OCI-LY7 (cell line): ENCODE measurements around the gene LACTB. TPM values are rescaled to one million over a fixed set of nuclear protein-coding genes. Genes with fewer than 3 reads are reported as not detected.

ENCODE experiments used
- BruUV-seq: library from RNA; stranded (reverse); fragments of 400-500 nt; replicated peaks from 2 replicates; lab custom pipeline; 2021; lab: Mats Ljungman, UMichigan
- CTCF ChIA-PET: fragments of 300-600 bp; sonication (Branson Sonifier 250); formaldehyde crosslinking; loops from one replicate; lab custom pipeline; 2022; ENCODE audit warnings: antibody characterized with exemption; ENCODE audit not compliant: unreplicated experiment; lab: Charles Lee
- POLR2A ChIA-PET: fragments of 300-600 bp; sonication (Branson Sonifier 250); formaldehyde crosslinking; loops from one replicate; lab custom pipeline; 2022; ENCODE audit warnings: antibody characterized with exemption; lab: Charles Lee
- DNase-seq: peaks from one replicate; pipeline ENCODE4 v3.0.0-alpha.2; 2015; ENCODE audit warnings: low spot score
- H2AFZ ChIP-seq: fragments of 200-600 bp; sonication (generic), shearing (Covaris generic); 2 replicates; pipeline ENCODE4 v1.6.1; 2014; ENCODE audit warnings: mild to moderate bottlenecking, antibody characterized with exemption, low read length, moderate library complexity
- H3K27ac ChIP-seq: fragments of 200-600 bp; sonication (generic); 2 replicates; pipeline ENCODE4 v1.5.1; 2014; ENCODE audit warnings: mixed run types, low read depth, mild to moderate bottlenecking, moderate library complexity, low read length, inconsistent platforms; ENCODE audit not compliant: poor library complexity, severe bottlenecking
- H3K36me3 ChIP-seq: fragments of 200-600 bp; sonication (generic); 2 replicates; pipeline ENCODE4 v1.6.1; 2014; ENCODE audit warnings: mild to moderate bottlenecking, antibody characterized with exemption, low read length, moderate library complexity, mixed read lengths; ENCODE audit not compliant: insufficient read depth
- H3K4me1 ChIP-seq: fragments of 200-600 bp; sonication (generic); 2 replicates; pipeline ENCODE4 v1.5.1; 2014; ENCODE audit warnings: mild to moderate bottlenecking, low read length; ENCODE audit not compliant: insufficient read depth, poor library complexity, severe bottlenecking
- H3K4me2 ChIP-seq: fragments of 200-600 bp; sonication (generic); 2 replicates; pipeline ENCODE4 v1.6.1; 2014; ENCODE audit warnings: mild to moderate bottlenecking, low read length
- H3K4me3 ChIP-seq: fragments of 200-600 bp; sonication (generic); 2 replicates; pipeline ENCODE4 v1.5.1; 2014; ENCODE audit warnings: mild to moderate bottlenecking, low read depth, low read length; ENCODE audit not compliant: poor library complexity, severe bottlenecking
- H3K79me2 ChIP-seq: fragments of 200-600 bp; sonication (generic); 2 replicates; pipeline ENCODE4 v1.6.1; 2016; ENCODE audit warnings: low read depth, mild to moderate bottlenecking, low read length, moderate library complexity, mixed read lengths; ENCODE audit not compliant: insufficient read depth
- H3K9me2 ChIP-seq: fragments of 200-600 bp; sonication (generic); 2 replicates; pipeline ENCODE4 v1.6.1; 2016; ENCODE audit warnings: mild to moderate bottlenecking, low read length, mixed read lengths; ENCODE audit not compliant: insufficient read depth
- H3K9me3 ChIP-seq: fragments of 200-600 bp; sonication (generic); 2 replicates; pipeline ENCODE4 v1.6.1; 2014; ENCODE audit warnings: mild to moderate bottlenecking, mixed run types, low read length, mixed read lengths
- H4K20me1 ChIP-seq: fragments of 200-600 bp; sonication (generic); 2 replicates; pipeline ENCODE4 v1.6.1; 2014; ENCODE audit warnings: mild to moderate bottlenecking, antibody characterized with exemption, low read length, moderate library complexity, mixed read lengths; ENCODE audit not compliant: insufficient read depth
- CTCF ChIP-seq: fragments of 200-600 bp; sonication (generic); conservative IDR thresholded peaks from 2 replicates; pipeline ENCODE4 v1.5.1; 2014; ENCODE audit warnings: mild to moderate bottlenecking, antibody characterized with exemption, low read length, moderate library complexity, mixed read lengths
- EZH2phosphoT487 ChIP-seq: fragments of 200-600 bp; sonication (generic); IDR thresholded peaks from 2 replicates; pipeline ENCODE4 v1.6.1; 2018; ENCODE audit warnings: low read depth, borderline replicate concordance, mild to moderate bottlenecking, mixed run types, antibody characterized with exemption, low read length, moderate library complexity, mixed read lengths
- intact Hi-C: fragments of 100-400 bp; cut with micrococcal nuclease; formaldehyde crosslinking; loops from one replicate; pipeline ENCODE4 v1.10.0; 2022; ENCODE audit not compliant: unreplicated experiment
- total RNA-seq, 2 experiments: library from RNA; depleted of rRNA in 1 of 2; stranded (reverse); fragments of >200 nt in 1 of 2; shearing (Covaris generic) in 1 of 2; gene quantifications; 2 replicates each; pipeline ENCODE4 v1.2.3, GENCODE V29; 2014 to 2022

Gene LACTB
- total RNA-seq, 2 experiments from 2014 or later, result 3.2 to 7.2 TPM

GRCh38 chr15:63079947-63080626 lies 41.6 kb upstream of the LACTB start:
- CTCF ChIA-PET, result no interaction called here
- H3K4me3 ChIP-seq, result no peak overlapping the region

GRCh38 chr15:63080634-63081250 lies 40.9 kb upstream of the LACTB start:
- Histone ChIP-seq H3K4me3 (no peak overlapping the region), H4K20me1 (no peaks in the 10 kb centered on the region), H2AFZ (no peak overlapping the region), H3K4me2 (no peak overlapping the region), H3K36me3 (no peaks in the 10 kb centered on the region), H3K79me2 (no peaks in the 10 kb centered on the region), H3K9me3 (no peaks in the 10 kb centered on the region), H3K27ac (no peak overlapping the region), H3K4me1 (no peaks in the 10 kb centered on the region), H3K9me2 (no peaks in the 10 kb centered on the region)
- intact Hi-C loops, result no loop called here
- POLR2A ChIA-PET, result interaction anchor here (1.4 kb wide), 1 partner anchor 17 kb away, joined by 3 read pairs; no protein-coding TSS in a partner anchor
- no TSS peak for BruUV-seq
- CTCF ChIA-PET, result no interaction called here
- DNase-seq, result no peak
- TF ChIP-seq CTCF, result no peak
- no peak for TF ChIP-seq EZH2phosphoT487

More at GRCh38 chr15:63079947-63080626, 41.6 kb upstream of the LACTB start:
- TF ChIP-seq CTCF (no peak), EZH2phosphoT487 (no peak)
- no peak for DNase-seq
- POLR2A ChIA-PET, result no interaction called here
- BruUV-seq, result no TSS peak
- Histone ChIP-seq H3K4me2 (no peak overlapping the region), H3K9me2 (no peaks in the 10 kb centered on the region), H3K9me3 (no peaks in the 10 kb centered on the region), H3K27ac (no peak overlapping the region), H3K79me2 (no peaks in the 10 kb centered on the region), H3K36me3 (no peaks in the 10 kb centered on the region), H3K4me1 (no peaks in the 10 kb centered on the region), H2AFZ (no peak overlapping the region), H4K20me1 (no peaks in the 10 kb centered on the region)
- intact Hi-C loops, result no loop called here

- BruUV-seq, result no TSS peak
- Histone ChIP-seq H3K4me2 (no peak overlapping the region), H4K20me1 (no peaks in the 10 kb centered on the region), H2AFZ (no peak overlapping the region), H3K27ac (no peak overlapping the region), H3K4me1 (no peaks in the 10 kb centered on the region), H3K9me3 (no peaks in the 10 kb centered on the region), H3K4me3 (no peak overlapping the region), H3K9me2 (no peaks in the 10 kb centered on the region), H3K36me3 (no peaks in the 10 kb centered on the region), H3K79me2 (no peaks in the 10 kb centered on the region)
- no peak for DNase-seq
- TF ChIP-seq EZH2phosphoT487 (no peak), CTCF (no peak)
- ChIA-PET CTCF (no interaction called here), POLR2A (interaction anchor here (1.4 kb wide), 1 partner anchor 18 kb away, joined by 3 read pairs; no protein-coding TSS in a partner anchor)
- intact Hi-C loops, result no loop called here
These were observed 39.3 kb upstream of the LACTB start for GRCh38 chr15:63082366-63082765.
